Kidney (tissue), 14 donors: ENCODE data around the gene ACTG1. TPM values are rescaled to one million over a fixed set of nuclear protein-coding genes. Genes with fewer than 3 reads are reported as not detected.

Experiments used
- DNase-seq, 5 donors: peaks; one replicate each; pipeline ENCODE4 v3.0.0-alpha.2; 2013 to 2020
- FAIRE-seq: peaks from 2 replicates; lab custom pipeline; 2012; peaks lifted over from hg19 to GRCh38; lab: Jason Lieb, UNC
- H3K27ac ChIP-seq, 2 donors: one replicate each; pipeline ENCODE4 v1.7.0; 2013; ENCODE audit warnings: low read depth in 2 of 2, low read length in 2 of 2, inconsistent platforms in 1 of 2
- H3K27me3 ChIP-seq: one replicate; pipeline ENCODE4 v1.7.1; 2013; ENCODE audit warnings: low read length, inconsistent platforms; ENCODE audit not compliant: control insufficient read depth, insufficient read depth
- H3K36me3 ChIP-seq, 3 donors: one replicate each; pipeline versions ENCODE4 v1.7.0 to v1.7.1; 2013; ENCODE audit warnings: low read length in 3 of 3, control low read depth in 1 of 3, inconsistent platforms in 1 of 3; ENCODE audit not compliant: insufficient read depth in 3 of 3, control insufficient read depth in 2 of 3
- H3K4me1 ChIP-seq, 3 donors: one replicate each; pipeline versions ENCODE4 v1.7.0 to v1.7.1; 2013; ENCODE audit warnings: low read length in 3 of 3, inconsistent platforms in 1 of 3, low read depth in 1 of 3; ENCODE audit not compliant: control insufficient read depth in 2 of 3, insufficient read depth in 2 of 3
- H3K4me3 ChIP-seq, 3 donors: one replicate each; pipeline versions ENCODE4 v1.7.0 to v1.8.1; 2013; ENCODE audit warnings: low read length in 3 of 3, control low read depth in 1 of 3, inconsistent platforms in 1 of 3
- H3K9ac ChIP-seq, 3 donors: one replicate each; pipeline versions ENCODE4 v1.7.0 to v1.7.1; 2013; ENCODE audit warnings: low read length in 3 of 3, control low read depth in 1 of 3, inconsistent platforms in 1 of 3
- H3K9me3 ChIP-seq, 3 donors: one replicate each; pipeline versions ENCODE4 v1.7.0 to v1.7.1; 2013; ENCODE audit warnings: low read length in 3 of 3, control low read depth in 1 of 3, inconsistent platforms in 1 of 3; ENCODE audit not compliant: control insufficient read depth in 2 of 3, insufficient read depth in 1 of 3
- intact Hi-C: fragments of 100-400 bp; cut with DNase I; formaldehyde crosslinking; loops from one replicate; pipeline ENCODE4 v1.11.1; 2022
- polyA plus RNA-seq: library from polyadenylated mRNA; stranded (reverse); fragments of 350-450 nt; fragmentation: Illumina TruSeq; extraction: RNeasy Lipid Tissue Mini Kit (QIAGEN cat#74804); gene quantifications from one replicate; pipeline ENCODE4 v1.2.3, GENCODE V29; 2014; ENCODE audit warnings: low read depth, low replicate concordance; ENCODE audit not compliant: insufficient read depth
- total RNA-seq: library from RNA; stranded (reverse); fragmentation: NEBNext Ultra II Directional; extraction: Animal tissue kit (Norgen Biotek cat#: 25700); gene quantifications from one replicate; pipeline ENCODE4 v1.2.1, GENCODE V29; 2021
- TF ChIP-seq, protein P1 (sequence below): IDR thresholded peaks from 3 replicates; pipeline ENCODE4 v1.5.1; 2012; ENCODE audit warnings: mild to moderate bottlenecking, moderate library complexity, borderline replicate concordance; ENCODE audit not compliant: insufficient read depth; ENCODE audit errors: extremely low read depth
- donor health status: control.
- donor health status: control.
- donor health status: control.
- donor health status: control.
- donor health status: control.
- donor health status: DM: yes; HTN: yes; CAD: no.
- donor health status: Normal renal cell carcinoma (clear cell type).

The ACTG1 gene
- total and polyA plus RNA-seq, 2 donors from 2014 or later: 1,350 to 2,632 TPM

GRCh38 chr17:81535007-81535328, 22.4 kb upstream of the ACTG1 start:
- Histone ChIP-seq H3K36me3 (no peaks in the 10 kb centered on the region), H3K9ac (no peak overlapping the region), H3K4me3 (no peak overlapping the region), H3K4me1 (peaks cover 0 to 10% (median 0%) of the 10 kb centered on the region in 3 donors), H3K9me3 (no peaks in the 10 kb centered on the region), H3K27me3 (peaks cover 9% of the 10 kb centered on the region), H3K27ac (no peak overlapping the region)
- TF ChIP-seq, protein P1, sequence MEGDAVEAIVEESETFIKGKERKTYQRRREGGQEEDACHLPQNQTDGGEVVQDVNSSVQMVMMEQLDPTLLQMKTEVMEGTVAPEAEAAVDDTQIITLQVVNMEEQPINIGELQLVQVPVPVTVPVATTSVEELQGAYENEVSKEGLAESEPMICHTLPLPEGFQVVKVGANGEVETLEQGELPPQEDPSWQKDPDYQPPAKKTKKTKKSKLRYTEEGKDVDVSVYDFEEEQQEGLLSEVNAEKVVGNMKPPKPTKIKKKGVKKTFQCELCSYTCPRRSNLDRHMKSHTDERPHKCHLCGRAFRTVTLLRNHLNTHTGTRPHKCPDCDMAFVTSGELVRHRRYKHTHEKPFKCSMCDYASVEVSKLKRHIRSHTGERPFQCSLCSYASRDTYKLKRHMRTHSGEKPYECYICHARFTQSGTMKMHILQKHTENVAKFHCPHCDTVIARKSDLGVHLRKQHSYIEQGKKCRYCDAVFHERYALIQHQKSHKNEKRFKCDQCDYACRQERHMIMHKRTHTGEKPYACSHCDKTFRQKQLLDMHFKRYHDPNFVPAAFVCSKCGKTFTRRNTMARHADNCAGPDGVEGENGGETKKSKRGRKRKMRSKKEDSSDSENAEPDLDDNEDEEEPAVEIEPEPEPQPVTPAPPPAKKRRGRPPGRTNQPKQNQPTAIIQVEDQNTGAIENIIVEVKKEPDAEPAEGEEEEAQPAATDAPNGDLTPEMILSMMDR: no peak
- intact Hi-C loops: no loop called here
- FAIRE-seq (no peak), DNase-seq (no peak)

GRCh38 chr17:81534157-81535006, 21.8 kb upstream of the ACTG1 start:
- H3K4me3 ChIP-seq: no peak overlapping the region
- intact Hi-C loops: no loop called here
- H3K4me1 ChIP-seq: peaks cover 0 to 10% (median 0%) of the 10 kb centered on the region in 3 donors
- H3K27me3 ChIP-seq: peaks cover 9% of the 10 kb centered on the region
- FAIRE-seq (no peak), DNase-seq (peak in 1 of 5 donors; percentile 55)
- no peak overlapping the region for H3K27ac ChIP-seq
- no peaks in the 10 kb centered on the region for H3K9me3 ChIP-seq
- H3K36me3 ChIP-seq: no peaks in the 10 kb centered on the region
- TF ChIP-seq, protein P1: no peak
- H3K9ac ChIP-seq: no peak overlapping the region

- H3K9me3 ChIP-seq: no peaks in the 10 kb centered on the region
- intact Hi-C loops: no loop called here
- no peak overlapping the region for H3K4me3 ChIP-seq
- no peaks in the 10 kb centered on the region for H3K36me3 ChIP-seq
- DNase-seq (no peak), FAIRE-seq (no peak)
- no peak overlapping the region for H3K9ac ChIP-seq
- H3K4me1 ChIP-seq: peaks cover 0 to 14% (median 0%) of the 10 kb centered on the region in 3 donors
- H3K27ac ChIP-seq: no peak overlapping the region
- TF ChIP-seq, protein P1: no peak
- peaks cover 9% of the 10 kb centered on the region for H3K27me3 ChIP-seq
These were observed 20.9 kb upstream of the ACTG1 start for GRCh38 chr17:81533339-81534141.
